ENCODE data around the gene CCDC51. TPM values are rescaled to one million over a fixed set of nuclear protein-coding genes. Genes with fewer than 3 reads are reported as not detected.

The CCDC51 gene
- total and polyA plus RNA-seq, 5 donors from 2014 or later, result 4.6 to 13.7 (median 9.1) TPM

- H3K4me3 Mint-ChIP-seq, result no peak overlapping the region
- H3K27ac Mint-ChIP-seq, result no peak overlapping the region
- H3K4me1 Mint-ChIP-seq, result peaks cover 0 to 2% (median 1%) of the 10 kb centered on the region in 4 donors
- H3K9me3 Mint-ChIP-seq, result no peaks in the 10 kb centered on the region
- peaks cover 15% of the 10 kb centered on the region for H3K36me3 Mint-ChIP-seq
- H3K4me1 ChIP-seq (ENCODE audit: control insufficient read depth, insufficient read depth, low read length, poor library complexity, severe bottlenecking), result no peaks in the 10 kb centered on the region
- ATAC-seq (ENCODE audit: low read depth in 2 of 2), result no peak
- no peak overlapping the region for H3K4me3 ChIP-seq (ENCODE audit: low read depth, low read length)
- H3K27ac ChIP-seq (ENCODE audit: insufficient read depth, low read length, poor library complexity, severe bottlenecking), result no peak overlapping the region
- H3K9me3 ChIP-seq (ENCODE audit: control insufficient read depth in 2 of 2, low read length in 2 of 2), result no peaks in the 10 kb centered on the region
- H3K36me3 ChIP-seq (ENCODE audit: control insufficient read depth, insufficient read depth, low read length), result peaks cover 46% of the 10 kb centered on the region
- H3K27me3 Mint-ChIP-seq, result no peaks in the 10 kb centered on the region
- H3K27me3 ChIP-seq (ENCODE audit: control insufficient read depth, insufficient read depth, low read length), result no peaks in the 10 kb centered on the region
- DNase-seq, result no peak
Measured at GRCh38 chr3:48459331-48459730, 19.4 kb upstream of the CCDC51 start.

GRCh38 chr3:48456456-48456855 lies 16.5 kb upstream of the CCDC51 start:
- Mint-ChIP-seq H3K4me1 (peaks cover 0 to 2% (median 1%) of the 10 kb centered on the region in 4 donors), H3K36me3 (peaks cover 32% of the 10 kb centered on the region), H3K27ac (peak overlapping the region in 1 of 3 donors; percentile 23), H3K4me3 (no peak overlapping the region), H3K27me3 (no peaks in the 10 kb centered on the region), H3K9me3 (no peaks in the 10 kb centered on the region)
- Histone ChIP-seq H3K4me3 (ENCODE audit: low read depth, low read length) (no peak overlapping the region), H3K27ac (ENCODE audit: insufficient read depth, low read length, poor library complexity, severe bottlenecking) (no peak overlapping the region), H3K27me3 (ENCODE audit: control insufficient read depth, insufficient read depth, low read length) (no peaks in the 10 kb centered on the region), H3K4me1 (ENCODE audit: control insufficient read depth, insufficient read depth, low read length, poor library complexity, severe bottlenecking) (no peaks in the 10 kb centered on the region), H3K36me3 (ENCODE audit: control insufficient read depth, insufficient read depth, low read length) (peaks cover 64% of the 10 kb centered on the region), H3K9me3 (ENCODE audit: control insufficient read depth in 2 of 2, low read length in 2 of 2) (no peaks in the 10 kb centered on the region)
- ATAC-seq (ENCODE audit: low read depth in 2 of 2) (no peak), DNase-seq (no peak)

- Histone ChIP-seq H3K36me3 (ENCODE audit: control insufficient read depth, insufficient read depth, low read length) (peaks cover 27% of the 10 kb centered on the region), H3K27ac (ENCODE audit: insufficient read depth, low read length, poor library complexity, severe bottlenecking) (no peak overlapping the region), H3K4me3 (ENCODE audit: low read depth, low read length) (no peak overlapping the region), H3K27me3 (ENCODE audit: control insufficient read depth, insufficient read depth, low read length) (no peaks in the 10 kb centered on the region), H3K4me1 (ENCODE audit: control insufficient read depth, insufficient read depth, low read length, poor library complexity, severe bottlenecking) (peaks cover 9% of the 10 kb centered on the region), H3K9me3 (ENCODE audit: control insufficient read depth in 2 of 2, low read length in 2 of 2) (no peaks in the 10 kb centered on the region)
- DNase-seq (no peak), ATAC-seq (ENCODE audit: low read depth in 2 of 2) (no peak)
- Mint-ChIP-seq H3K9me3 (no peaks in the 10 kb centered on the region), H3K27ac (no peak overlapping the region), H3K27me3 (peaks cover 4% of the 10 kb centered on the region), H3K4me1 (peaks cover 10 to 26% (median 20%) of the 10 kb centered on the region in 4 donors), H3K4me3 (no peak overlapping the region), H3K36me3 (peaks cover 31% of the 10 kb centered on the region)
Measured at GRCh38 chr3:48451270-48451669, 11.4 kb upstream of the CCDC51 start.

- H3K36me3 Mint-ChIP-seq, result peaks cover 7% of the 10 kb centered on the region
- peak; percentile 96 to 97 for ATAC-seq (ENCODE audit: low read depth in 2 of 2)
Measured at GRCh38 chr3:48446425-48447193, 6.7 kb upstream of the CCDC51 start, which contains the start of gene ATRIP. Gene ATRIP (plus strand): TSS chr3:48446737. CDS start chr3:48446846, 109 bp downstream.

GRCh38 chr3:48446043-48446424 lies 6.1 kb upstream of the CCDC51 start:
- peaks cover 8% of the 10 kb centered on the region for H3K36me3 Mint-ChIP-seq
- Histone ChIP-seq H3K9me3 (ENCODE audit: control insufficient read depth in 2 of 2, low read length in 2 of 2) (no peaks in the 10 kb centered on the region), H3K4me1 (ENCODE audit: control insufficient read depth, insufficient read depth, low read length, poor library complexity, severe bottlenecking) (peaks cover 36% of the 10 kb centered on the region), H3K27me3 (ENCODE audit: control insufficient read depth, insufficient read depth, low read length) (no peaks in the 10 kb centered on the region), H3K4me3 (ENCODE audit: low read depth, low read length) (peak overlapping the region; percentile 82), H3K36me3 (ENCODE audit: control insufficient read depth, insufficient read depth, low read length) (peaks cover 25% of the 10 kb centered on the region), H3K27ac (ENCODE audit: insufficient read depth, low read length, poor library complexity, severe bottlenecking) (peak overlapping the region; percentile 76)
- peak overlapping the region; percentile 90 to 96 (median 92) for H3K27ac Mint-ChIP-seq
- no peak for ATAC-seq (ENCODE audit: low read depth in 2 of 2)
- H3K27me3 Mint-ChIP-seq, result peaks cover 4% of the 10 kb centered on the region
- no peak for DNase-seq
- peaks cover 15 to 52% (median 37%) of the 10 kb centered on the region in 4 donors for H3K4me1 Mint-ChIP-seq
- H3K4me3 Mint-ChIP-seq, result peak overlapping the region; percentile 87 to 98 (median 93)
- no peaks in the 10 kb centered on the region for H3K9me3 Mint-ChIP-seq

More at GRCh38 chr3:48446425-48447193, 6.7 kb upstream of the CCDC51 start, which contains the start of gene ATRIP:
- peaks cover 21% of the 10 kb centered on the region for H3K36me3 ChIP-seq (ENCODE audit: control insufficient read depth, insufficient read depth, low read length)
- no peaks in the 10 kb centered on the region for H3K27me3 ChIP-seq (ENCODE audit: control insufficient read depth, insufficient read depth, low read length)
- no peaks in the 10 kb centered on the region for H3K9me3 ChIP-seq (ENCODE audit: control insufficient read depth in 2 of 2, low read length in 2 of 2)
- peak within 1 kb of the TSS; percentile 87 to 98 (median 93) for H3K4me3 Mint-ChIP-seq
- DNase-seq, result peak; percentile 84 to 87 (median 85)
- H3K4me1 Mint-ChIP-seq, result peaks cover 11 to 46% (median 34%) of the 10 kb centered on the region in 4 donors
- peak within 1 kb of the TSS; percentile 76 for H3K27ac ChIP-seq (ENCODE audit: insufficient read depth, low read length, poor library complexity, severe bottlenecking)
- H3K9me3 Mint-ChIP-seq, result no peaks in the 10 kb centered on the region
- H3K4me1 ChIP-seq (ENCODE audit: control insufficient read depth, insufficient read depth, low read length, poor library complexity, severe bottlenecking), result peaks cover 30% of the 10 kb centered on the region
- H3K4me3 ChIP-seq (ENCODE audit: low read depth, low read length), result peak within 1 kb of the TSS; percentile 82
- peaks cover 4% of the 10 kb centered on the region for H3K27me3 Mint-ChIP-seq
- peak within 1 kb of the TSS; percentile 90 to 96 (median 92) for H3K27ac Mint-ChIP-seq

GRCh38 chr3:48445277-48445882 lies 5.5 kb upstream of the CCDC51 start:
- Mint-ChIP-seq H3K27me3 (peaks cover 4% of the 10 kb centered on the region), H3K36me3 (peaks cover 8% of the 10 kb centered on the region), H3K9me3 (no peaks in the 10 kb centered on the region), H3K4me1 (peaks cover 15 to 59% (median 37%) of the 10 kb centered on the region in 4 donors), H3K27ac (peak overlapping the region; percentile 90 to 96 (median 92)), H3K4me3 (peak overlapping the region; percentile 87 to 98 (median 93))
- Histone ChIP-seq H3K27me3 (ENCODE audit: control insufficient read depth, insufficient read depth, low read length) (no peaks in the 10 kb centered on the region), H3K27ac (ENCODE audit: insufficient read depth, low read length, poor library complexity, severe bottlenecking) (peak overlapping the region; percentile 76), H3K36me3 (ENCODE audit: control insufficient read depth, insufficient read depth, low read length) (peaks cover 25% of the 10 kb centered on the region), H3K4me3 (ENCODE audit: low read depth, low read length) (no peak overlapping the region), H3K4me1 (ENCODE audit: control insufficient read depth, insufficient read depth, low read length, poor library complexity, severe bottlenecking) (peaks cover 42% of the 10 kb centered on the region), H3K9me3 (ENCODE audit: control insufficient read depth in 2 of 2, low read length in 2 of 2) (no peaks in the 10 kb centered on the region)
- DNase-seq, result no peak
- ATAC-seq (ENCODE audit: low read depth in 2 of 2), result no peak

GRCh38 chr3:48441940-48442339 lies 2.0 kb upstream of the CCDC51 start:
- no peaks in the 10 kb centered on the region for H3K9me3 ChIP-seq (ENCODE audit: control insufficient read depth in 2 of 2, low read length in 2 of 2)
- ATAC-seq (ENCODE audit: low read depth in 2 of 2) (no peak), DNase-seq (no peak)
- H3K4me3 ChIP-seq (ENCODE audit: low read depth, low read length), result peak overlapping the region; percentile 58
- Mint-ChIP-seq H3K4me1 (peaks cover 11 to 62% (median 24%) of the 10 kb centered on the region in 4 donors), H3K4me3 (peak overlapping the region in 3 of 4 donors; percentile 92 to 96 (median 96)), H3K36me3 (peaks cover 6% of the 10 kb centered on the region), H3K9me3 (peaks cover 0 to 4% (median 0%) of the 10 kb centered on the region in 7 donors), H3K27ac (peak overlapping the region in 2 of 3 donors; percentile 91 to 99), H3K27me3 (no peaks in the 10 kb centered on the region)
- peak overlapping the region; percentile 90 for H3K27ac ChIP-seq (ENCODE audit: insufficient read depth, low read length, poor library complexity, severe bottlenecking)
- peaks cover 42% of the 10 kb centered on the region for H3K4me1 ChIP-seq (ENCODE audit: control insufficient read depth, insufficient read depth, low read length, poor library complexity, severe bottlenecking)
- no peaks in the 10 kb centered on the region for H3K27me3 ChIP-seq (ENCODE audit: control insufficient read depth, insufficient read depth, low read length)
- peaks cover 25% of the 10 kb centered on the region for H3K36me3 ChIP-seq (ENCODE audit: control insufficient read depth, insufficient read depth, low read length)

All from CD4-positive, CD25-positive, alpha-beta regulatory T cell (primary cell).